ENCODE measurements around the gene HOXC5.

Gene HOXC5

DNA sequence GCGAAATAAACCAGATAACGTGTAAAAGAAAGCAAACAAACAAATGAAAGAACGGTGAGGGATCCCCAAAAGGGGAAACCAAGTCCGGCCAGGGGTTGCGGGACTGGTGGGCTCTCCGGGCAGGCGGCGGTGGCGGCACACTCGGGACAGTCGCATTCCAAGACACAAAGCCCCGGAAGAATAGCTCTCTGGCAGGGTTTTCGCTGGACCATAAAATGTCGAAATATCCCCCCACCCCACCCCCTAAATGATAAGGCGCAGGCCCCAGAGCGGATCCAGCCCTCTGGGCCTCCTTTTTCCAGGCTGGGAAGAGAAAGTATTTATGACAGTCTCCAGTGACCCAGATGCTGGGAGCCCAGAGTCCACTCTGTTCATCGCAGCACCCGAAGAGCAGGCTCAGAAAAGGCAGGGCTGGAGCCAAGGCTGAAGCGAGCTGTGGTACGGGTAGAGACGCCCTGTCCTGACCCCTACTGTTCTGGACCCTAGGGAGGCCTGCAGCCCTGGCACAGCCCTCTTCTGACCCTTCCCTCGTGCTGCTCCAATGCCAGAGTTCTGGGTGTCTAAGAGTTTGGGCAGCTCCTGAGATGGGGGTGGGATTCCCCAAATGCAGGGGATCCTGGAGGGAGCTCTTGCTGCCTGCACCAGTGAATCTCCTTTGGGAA, 26.2 kb upstream of the HOXC5 start:
- no peak for DNase-seq (ENCODE audit: low spot score)

DNA sequence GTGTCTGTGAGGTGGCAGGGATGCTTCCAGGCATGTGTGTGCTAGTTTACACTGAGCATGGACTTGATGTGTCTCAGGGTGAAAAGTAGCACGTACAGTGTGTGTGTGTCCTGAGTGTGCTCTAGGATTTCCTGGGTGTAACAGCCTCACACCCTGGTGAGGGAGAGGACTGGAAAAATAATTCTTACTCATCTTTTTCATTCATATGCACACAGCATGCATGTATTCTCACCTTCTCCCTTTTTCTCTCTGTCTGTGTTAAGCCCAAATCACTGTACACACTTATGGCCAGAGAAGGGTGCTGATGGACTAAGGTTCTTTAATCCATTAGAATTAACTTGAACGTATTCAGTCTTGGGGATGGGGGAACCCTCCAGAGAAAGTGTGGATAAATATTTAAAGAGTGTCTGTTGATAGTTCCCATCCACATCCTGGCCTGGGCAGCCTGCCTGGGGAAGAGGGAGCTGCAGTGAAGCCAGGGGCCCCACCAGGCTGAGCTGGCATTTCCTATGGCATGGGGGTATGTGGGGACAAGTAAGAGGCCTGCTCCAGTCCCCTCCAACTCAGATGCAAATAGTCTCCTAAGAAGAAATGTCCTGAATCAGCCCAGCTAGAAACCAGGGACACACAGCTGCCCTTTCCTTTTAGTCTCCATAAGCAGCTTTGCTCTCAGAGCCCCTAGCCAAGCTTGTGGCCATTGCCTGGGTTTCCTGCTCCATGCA, 25.2 kb upstream of the HOXC5 start:
- DNase-seq (ENCODE audit: low spot score) = no peak

DNA sequence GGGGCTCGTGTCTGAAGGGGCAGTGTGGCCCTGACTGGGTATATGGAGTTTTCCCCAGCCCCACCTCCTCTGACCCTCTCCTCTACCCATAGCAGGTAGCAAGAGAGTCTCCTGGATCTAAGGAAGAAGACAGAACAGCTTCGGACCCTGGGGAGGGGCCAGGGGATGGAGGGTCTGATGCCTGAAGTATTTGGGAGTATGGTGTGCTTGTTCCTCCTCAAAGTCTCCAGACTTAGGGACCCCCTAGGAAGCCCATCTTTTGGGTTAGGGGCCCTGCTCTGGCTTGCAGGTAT, 24.6 kb upstream of the HOXC5 start:
- no peak for DNase-seq (ENCODE audit: low spot score)

DNA sequence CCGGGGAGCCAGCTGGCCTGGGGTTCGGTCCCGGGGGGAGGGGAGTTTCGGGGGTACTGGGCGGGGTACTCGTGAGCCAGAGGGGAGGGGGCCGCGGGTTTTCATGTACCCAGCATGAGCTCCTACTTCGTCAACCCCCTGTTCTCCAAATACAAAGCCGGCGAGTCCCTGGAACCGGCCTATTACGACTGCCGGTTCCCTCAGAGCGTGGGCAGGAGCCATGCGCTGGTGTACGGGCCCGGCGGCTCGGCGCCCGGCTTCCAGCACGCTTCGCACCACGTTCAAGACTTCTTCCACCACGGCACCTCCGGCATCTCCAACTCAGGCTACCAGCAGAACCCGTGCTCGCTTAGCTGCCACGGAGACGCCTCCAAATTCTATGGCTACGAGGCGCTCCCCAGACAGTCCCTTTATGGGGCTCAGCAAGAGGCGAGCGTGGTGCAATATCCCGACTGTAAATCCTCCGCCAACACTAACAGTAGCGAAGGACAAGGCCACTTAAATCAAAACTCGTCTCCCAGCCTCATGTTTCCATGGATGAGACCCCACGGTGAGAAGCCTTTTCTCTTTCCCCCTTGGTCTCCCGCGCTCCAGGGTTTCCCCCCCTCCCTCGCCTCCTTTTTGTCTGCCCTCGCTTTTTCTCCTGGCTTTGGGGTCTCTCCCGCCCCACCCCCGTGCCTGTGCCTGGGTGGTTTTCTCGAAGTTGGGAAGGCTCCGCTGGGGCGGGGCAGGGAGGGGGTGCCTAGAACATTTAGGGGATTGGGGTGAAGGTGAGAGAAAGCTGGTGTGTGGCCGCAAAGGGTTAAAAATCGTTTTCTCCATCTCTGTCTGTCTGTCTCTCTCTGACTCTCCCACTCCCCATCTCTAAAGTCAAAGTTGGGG, 23.4 kb upstream of the HOXC5 start:
- DNase-seq (ENCODE audit: low spot score) = no peak

DNA sequence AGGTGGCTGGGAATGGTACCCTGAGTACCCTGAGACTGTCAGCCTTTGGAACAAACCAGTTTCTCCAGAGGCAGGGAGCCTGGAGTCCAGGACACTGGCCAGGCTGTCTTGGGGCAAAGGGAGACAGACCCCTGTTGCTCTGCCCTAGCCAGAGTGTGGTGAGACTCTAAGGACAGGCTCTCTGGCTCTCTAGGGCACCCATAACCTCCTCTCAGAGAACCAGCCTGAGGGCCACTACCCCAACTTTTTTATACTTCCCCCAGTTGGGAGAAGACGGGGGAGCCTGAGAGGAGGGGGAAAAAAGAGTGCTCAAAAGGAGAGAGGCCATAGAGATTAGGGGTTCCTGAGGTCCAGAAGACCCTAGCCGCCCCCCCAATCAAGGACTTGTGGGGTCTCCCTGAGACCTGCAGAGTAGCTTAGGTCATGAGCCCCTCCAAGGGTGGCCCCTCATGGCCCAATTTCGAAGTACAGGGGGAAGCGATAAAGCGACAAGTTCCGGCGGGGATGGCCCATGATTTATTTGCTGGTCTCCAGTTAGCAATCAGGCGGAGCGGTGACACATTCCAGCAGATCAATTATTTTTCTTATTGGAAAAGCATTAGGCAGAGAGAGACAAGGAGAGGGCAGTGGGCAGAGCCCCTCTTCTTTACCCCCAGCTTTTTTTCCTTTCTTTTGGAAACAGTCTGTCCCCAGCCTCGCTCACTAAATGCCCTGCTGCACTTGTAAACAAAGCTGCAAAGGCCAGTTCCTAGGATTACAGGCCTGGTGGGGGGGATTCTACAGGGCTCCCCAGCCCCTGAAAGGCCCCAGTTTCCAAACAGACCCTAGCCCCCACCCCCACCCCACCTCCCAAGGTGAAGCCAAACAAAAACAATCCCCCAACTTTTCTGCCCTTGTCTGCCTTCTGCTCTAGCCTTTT, 22.5 kb upstream of the HOXC5 start:
- DNase-seq (ENCODE audit: low spot score) = no peak

DNA sequence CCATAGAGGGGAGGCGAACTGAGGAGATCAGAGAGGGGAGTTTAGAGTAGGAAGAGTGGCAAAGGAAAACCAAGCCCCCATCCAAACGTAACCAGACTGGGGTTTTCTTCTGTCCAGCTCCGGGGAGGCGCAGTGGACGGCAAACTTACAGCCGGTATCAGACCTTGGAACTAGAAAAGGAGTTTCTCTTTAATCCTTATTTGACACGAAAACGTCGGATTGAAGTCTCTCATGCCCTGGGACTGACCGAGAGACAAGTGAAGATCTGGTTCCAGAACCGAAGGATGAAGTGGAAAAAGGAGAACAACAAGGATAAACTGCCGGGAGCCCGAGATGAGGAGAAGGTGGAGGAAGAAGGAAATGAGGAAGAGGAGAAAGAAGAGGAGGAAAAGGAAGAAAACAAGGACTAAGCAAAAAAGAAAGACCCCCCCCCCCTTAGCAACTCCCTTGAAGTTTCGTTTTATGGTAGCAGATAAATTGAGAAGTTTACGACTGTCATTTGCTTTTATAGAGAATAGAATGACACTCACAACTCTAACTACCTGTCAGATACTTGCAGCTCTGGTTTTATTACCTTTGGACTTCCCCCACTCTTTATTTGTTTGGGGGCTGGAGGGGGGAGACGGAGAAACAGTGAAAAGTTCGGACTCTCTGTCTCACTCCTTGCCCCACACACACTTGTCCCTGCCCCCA, 21.7 kb upstream of the HOXC5 start:
- no peak for DNase-seq (ENCODE audit: low spot score)

DNA sequence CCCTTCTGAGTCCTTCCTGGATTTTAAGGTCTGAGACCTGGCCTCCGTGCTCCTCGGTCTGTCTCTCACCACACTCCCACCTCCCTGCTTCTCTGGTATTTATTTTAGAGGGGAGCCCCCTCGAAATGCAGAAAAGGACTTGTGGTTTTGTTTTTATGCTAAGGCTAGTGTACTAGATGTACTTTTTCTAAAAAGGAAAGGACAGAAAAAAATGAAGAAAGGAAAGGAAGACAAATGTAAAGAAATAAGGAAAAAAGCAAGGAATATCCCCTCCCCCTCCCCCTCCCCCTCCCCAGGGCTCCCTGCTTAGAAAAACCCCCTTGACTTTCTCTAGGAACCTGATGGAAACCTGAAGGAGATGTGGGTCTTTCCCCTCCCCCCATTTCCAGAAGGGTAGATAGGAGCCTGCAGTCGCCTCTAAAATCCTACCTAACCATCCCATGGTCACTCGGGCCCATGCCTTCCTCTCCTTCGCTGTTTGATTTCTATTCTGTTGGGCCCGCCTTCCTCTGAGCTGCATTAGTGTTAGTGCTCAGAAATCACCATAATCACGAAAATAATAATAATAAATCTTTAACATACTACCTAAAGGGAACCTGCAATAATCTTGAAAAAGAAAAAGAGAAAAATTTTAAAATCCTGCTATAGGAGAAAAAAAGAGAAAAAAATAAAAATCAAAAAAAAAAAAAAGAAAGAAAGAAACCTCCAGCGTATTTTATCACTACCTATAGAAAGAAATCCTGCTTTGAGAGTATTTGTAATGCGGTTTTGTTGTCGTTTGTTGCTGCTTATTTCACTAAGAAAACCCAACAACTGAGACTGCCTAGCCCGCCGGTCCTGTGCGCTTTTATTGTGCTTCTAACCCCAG, 21.0 kb upstream of the HOXC5 start:
- DNase-seq (ENCODE audit: low spot score) = no peak

DNA sequence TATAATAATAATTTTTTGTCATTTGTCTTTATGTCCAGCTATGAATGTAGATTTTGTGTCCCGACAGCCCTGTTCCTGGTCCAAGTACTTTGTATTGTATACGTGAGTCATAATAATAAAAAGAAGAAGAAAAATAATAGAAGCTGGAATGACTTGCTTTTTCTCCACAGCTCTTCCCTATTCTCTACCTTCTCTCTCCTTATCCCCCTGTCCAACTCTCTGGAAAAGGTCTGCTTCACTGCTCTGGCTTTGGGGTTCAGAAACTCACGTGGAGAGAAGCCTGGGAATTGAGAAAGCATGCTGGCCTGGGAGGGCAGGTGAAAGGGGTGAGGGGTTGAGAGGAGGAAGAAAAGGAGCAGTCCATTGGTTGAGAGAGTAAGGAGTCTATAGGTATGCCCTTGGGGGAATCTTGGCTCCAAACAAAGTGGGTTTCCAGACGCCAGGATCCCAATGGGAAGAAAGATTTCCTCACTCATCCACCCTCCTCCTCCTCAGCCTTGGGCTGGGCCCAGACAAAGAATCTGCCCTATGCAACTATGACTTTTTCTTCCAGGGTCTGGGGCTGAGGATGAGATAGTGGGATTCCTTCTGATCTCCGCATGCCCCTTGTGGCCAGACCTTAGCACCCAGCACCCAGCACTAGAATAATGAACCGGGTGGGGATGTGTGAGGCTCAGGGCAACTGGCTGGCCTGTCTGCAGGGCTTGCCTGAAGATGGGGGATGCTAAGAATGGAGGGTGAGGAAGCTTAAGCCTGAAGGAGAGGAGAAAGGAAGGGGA, 20.0 kb upstream of the HOXC5 start:
- no peak for DNase-seq (ENCODE audit: low spot score)

DNA sequence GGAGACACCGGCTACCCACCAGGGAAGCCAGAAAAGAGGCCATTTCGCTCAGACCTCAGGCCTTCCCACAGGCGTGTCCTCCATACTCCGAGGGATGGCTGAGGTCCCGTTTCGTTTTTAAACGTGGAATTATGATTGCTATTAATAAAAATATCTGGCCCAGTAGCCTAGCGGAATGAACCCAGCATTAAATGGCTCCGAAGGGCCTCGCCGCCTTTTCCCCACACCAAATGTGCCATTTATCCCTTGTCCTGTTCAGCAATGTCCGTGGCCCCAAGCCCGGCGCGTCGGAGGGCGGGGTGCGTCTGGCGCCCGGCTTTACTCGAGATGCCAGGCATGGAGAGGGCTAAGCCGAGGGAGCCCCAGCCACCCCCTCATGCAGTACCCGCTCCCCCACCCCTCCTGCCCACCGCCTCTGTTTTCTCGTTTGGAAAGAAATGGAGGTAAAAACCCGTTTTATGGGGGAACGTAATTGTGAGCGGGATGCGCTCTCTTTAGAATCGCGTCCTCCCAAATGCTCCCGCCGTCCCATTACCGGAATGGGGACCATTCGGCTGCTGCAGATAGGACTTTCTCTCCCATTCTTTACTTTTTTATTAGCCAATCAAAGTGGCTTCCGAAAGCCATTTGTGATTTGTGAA, 18.4 kb upstream of the HOXC5 start:
- no peak for DNase-seq (ENCODE audit: low spot score)

DNA sequence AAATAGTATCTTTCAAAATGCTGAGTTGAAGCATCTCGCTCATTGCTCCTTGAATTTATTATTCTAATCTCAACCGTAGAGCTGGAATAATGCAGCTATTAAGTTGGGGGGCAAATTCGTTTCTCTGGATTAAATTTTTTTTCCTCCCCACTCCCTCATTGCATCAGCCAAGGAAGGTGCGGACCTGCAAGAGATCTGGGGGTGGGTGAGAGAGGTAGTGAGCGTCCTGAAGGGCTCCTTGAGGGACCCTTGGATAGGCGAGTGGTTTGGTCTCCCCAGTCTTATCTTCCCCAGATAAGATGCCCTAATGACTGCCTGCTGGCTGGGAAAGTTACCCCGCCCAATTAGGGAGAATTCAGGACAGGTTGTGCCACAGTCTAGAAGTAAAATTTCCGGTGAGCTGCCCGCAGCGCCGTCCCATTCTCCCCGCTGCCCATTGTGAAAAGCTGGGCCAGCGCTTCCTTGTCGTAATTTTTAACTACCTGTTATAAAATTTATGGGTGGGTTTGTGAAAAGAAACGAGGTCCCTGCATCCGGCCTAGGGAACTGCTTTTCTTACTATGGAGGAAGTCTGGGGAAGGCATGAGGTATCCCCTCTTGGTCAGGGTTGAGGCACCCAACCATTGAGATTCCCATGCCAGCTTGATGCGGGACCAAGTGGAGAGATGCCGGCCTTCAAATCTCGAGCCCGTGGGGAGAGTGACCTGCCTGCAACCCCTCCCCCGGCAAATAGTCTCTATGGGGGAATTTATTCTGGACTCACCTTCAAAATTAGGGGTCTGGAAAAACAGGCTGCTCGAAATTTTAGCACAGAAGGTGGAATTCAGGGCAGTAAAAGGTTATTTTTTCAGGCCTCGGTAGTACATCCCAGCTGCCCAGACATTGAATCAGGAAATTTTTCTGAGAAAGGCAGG, 17.6 kb upstream of the HOXC5 start:
- DNase-seq (ENCODE audit: low spot score) = no peak

DNA sequence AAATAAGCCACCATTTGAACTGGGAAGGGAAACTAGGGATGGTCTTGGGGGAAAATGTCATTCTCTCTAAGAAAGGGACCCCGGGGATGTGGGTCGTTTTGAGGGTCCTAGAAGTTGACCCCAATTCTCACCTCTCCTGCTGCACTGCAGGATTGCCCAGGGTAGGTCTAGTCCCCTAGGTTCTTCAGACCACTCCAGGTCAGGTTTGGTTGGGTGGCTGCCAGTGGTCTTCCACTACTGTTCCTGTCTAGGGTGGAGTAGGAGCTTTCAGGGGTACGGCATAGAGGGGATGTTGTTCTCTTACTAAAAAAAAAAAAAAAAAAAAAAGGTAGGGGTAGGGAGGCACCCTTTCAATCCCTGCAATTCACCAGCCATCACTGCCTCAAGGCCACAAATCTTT, 16.8 kb upstream of the HOXC5 start:
- no peak for DNase-seq (ENCODE audit: low spot score)

DNA sequence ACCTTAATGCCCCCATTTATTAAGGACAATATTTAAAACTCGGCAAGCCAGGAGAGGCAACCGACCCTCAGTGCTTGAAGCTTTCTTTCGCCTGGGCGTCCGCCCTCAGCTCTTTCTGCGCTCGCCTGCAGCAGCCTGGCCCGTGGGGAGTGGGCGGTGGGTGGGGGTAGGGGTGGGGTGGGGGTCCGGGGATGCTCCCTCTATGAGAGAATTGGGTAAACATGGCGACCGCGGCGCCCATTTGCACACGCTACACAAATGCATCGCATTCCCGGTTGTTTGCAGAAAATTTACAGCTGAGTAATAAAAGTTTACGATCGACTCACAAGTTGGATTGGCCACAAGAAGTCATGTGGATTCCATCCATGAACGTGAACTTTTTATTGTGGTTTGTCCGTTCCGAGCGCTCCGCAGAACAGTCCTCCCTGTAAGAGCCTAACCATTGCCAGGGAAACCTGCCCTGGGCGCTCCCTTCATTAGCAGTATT, 16.3 kb upstream of the HOXC5 start:
- no peak for DNase-seq (ENCODE audit: low spot score)

DNA sequence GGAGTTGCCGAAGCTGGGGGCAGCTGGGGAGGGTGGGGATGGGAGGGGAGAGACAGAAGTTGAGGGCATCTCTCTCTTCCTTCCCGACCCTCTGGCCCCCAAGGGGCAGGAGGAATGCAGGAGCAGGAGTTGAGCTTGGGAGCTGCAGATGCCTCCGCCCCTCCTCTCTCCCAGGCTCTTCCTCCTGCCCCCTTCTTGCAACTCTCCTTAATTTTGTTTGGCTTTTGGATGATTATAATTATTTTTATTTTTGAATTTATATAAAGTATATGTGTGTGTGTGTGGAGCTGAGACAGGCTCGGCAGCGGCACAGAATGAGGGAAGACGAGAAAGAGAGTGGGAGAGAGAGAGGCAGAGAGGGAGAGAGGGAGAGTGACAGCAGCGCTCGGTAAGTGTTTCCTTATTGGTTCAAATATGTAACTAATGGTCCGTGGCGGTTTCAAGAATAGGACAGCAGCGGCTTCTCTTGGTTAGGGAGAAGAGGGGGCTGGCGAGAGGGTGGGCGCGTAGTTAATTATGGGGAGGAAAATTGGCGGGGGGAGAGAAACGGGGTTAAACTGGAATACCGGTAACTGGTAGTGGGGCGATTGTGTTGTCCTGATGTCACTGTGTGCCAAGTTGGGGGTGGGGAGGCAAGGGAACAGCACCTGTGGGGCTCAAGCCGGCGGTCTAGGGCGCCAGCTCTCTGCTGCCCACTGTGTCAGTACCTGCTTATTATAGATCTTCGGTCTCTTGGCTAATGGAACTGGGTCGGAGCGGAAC, 15.6 kb upstream of the HOXC5 start:
- DNase-seq (ENCODE audit: low spot score) = no peak

DNA sequence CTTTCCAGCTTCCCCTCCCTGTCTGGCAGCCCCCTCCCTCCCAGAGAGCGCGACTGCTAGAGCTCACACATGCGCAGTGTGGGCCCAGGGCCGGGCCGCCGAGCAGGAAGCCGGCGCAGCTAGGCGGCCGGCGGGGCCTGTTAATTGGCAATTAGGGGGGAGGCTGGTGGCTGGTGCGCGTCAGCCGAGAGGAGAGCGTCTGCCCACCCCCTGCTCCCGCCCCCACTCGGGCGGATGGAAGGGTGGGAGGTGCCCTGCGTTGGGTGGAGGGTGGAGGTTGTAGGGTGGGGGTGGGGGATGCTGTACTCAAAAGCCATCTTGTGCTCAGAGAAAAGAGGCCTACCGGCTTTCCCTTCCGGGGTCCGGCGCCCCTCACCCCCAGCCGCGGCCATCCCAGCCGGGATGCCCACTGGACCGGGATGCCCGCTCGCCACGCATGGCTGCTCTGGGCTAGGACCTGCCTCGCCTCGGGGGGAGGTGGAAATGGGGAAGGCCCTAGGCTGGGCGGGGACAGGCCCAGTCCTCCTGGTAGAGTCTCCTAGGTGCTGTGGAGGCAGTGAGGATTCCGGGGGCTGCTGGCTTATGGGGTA, 14.9 kb upstream of the HOXC5 start:
- DNase-seq (ENCODE audit: low spot score) = peak; percentile 72

DNA sequence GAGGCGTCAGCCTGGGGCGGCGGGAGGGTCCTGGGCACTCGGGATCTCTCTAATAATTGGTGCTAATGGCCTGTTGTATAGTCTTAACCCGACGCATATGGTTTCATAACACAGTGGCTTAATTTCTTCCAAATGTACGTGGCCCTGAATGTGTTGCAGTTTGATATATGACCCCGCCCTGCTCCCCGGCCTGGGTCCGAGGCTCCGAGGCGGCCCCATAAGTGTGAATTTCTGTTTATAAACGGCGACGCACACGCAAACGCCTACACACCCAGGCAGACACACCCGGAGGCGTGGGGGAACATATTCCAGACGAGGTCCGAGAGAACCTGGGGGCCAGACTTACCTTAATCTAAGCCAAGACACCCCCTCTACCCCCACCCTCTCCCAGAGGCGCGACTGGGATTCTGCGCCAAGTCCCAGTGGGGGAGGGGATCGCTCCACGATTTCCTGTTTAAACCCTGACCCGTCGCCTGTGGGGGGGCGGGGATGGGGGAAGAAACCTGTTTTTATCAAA, 14.3 kb upstream of the HOXC5 start:
- no peak for DNase-seq (ENCODE audit: low spot score)

DNA sequence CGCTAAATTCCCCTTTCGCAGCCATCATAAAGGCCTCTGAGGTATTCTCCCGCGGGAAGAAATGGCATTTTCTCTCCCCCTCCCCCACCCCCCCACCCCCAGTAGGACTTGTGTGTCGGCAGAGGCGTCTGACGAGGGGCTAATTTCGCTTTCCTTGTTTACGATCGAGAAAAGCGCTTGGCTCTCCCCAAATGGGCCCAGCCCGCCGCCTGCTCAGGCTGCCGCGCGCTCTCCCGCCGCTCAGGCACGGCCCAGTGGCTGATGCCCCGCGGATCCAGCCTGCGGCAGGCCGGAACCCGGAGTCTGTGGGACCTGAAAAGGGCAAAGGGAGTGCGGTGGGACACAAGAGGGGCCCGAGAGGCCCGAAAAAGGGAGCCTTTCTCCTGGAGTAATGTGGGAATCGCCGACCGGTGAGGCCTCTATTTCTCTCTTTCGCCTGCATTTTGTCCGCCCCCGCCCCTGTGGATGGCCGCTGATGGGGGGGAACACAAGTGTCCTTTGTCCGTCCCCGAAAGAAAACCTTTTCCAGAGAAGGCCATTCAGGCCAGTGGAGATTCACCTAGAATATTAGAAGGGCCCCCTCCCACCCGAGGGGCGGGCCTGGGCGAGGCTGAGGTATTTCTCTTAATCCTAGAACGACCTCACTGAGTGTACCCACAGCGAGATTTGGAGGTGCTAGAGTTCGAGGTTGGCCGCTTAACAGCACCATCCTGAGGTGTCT, 13.6 kb upstream of the HOXC5 start:
- no peak for DNase-seq (ENCODE audit: low spot score)
